Hepatocyte (in vitro differentiated cells): ENCODE measurements around the gene GALR2. TPM values are rescaled to one million over a fixed set of nuclear protein-coding genes. Genes with fewer than 3 reads are reported as not detected.
"Not testable (repeated sequence)": the region's sequence is repeated elsewhere in the genome, so short reads cannot be mapped to it uniquely, and the experiment has no call there.

Experiments used
- DNase-seq: peaks from one replicate; pipeline ENCODE4 v3.0.0-alpha.2; 2016; ENCODE audit warnings: low spot score
- H2AFZ ChIP-seq: fragments of 200-600 bp; sonication (generic); 2 replicates; pipeline ENCODE4 v1.6.0; 2016; ENCODE audit warnings: antibody characterized with exemption, mild to moderate bottlenecking
- H3K27ac ChIP-seq: fragments of 200-600 bp; sonication (generic); 2 replicates; pipeline ENCODE4 v1.5.1; 2016; ENCODE audit warnings: mild to moderate bottlenecking
- H3K27me3 ChIP-seq: fragments of 200-600 bp; sonication (generic); 2 replicates; pipeline ENCODE4 v1.6.1; 2016
- H3K36me3 ChIP-seq: fragments of 200-600 bp; sonication (generic); replicated peaks from 2 replicates; pipeline ENCODE4 v1.5.1; 2016; ENCODE audit warnings: low read depth; ENCODE audit not compliant: insufficient read depth
- H3K4me1 ChIP-seq: fragments of 200-600 bp; sonication (generic); 2 replicates; pipeline ENCODE4 v1.5.1; 2016; ENCODE audit warnings: mild to moderate bottlenecking, moderate library complexity; ENCODE audit not compliant: insufficient read depth
- H3K4me2 ChIP-seq: fragments of 200-600 bp; sonication (generic); 2 replicates; pipeline ENCODE4 v1.6.0; 2016
- H3K4me3 ChIP-seq: fragments of 200-600 bp; sonication (generic); 2 replicates; pipeline ENCODE4 v1.5.1; 2016; ENCODE audit warnings: mild to moderate bottlenecking
- H3K79me2 ChIP-seq: fragments of 200-600 bp; sonication (generic); 2 replicates; pipeline ENCODE4 v1.6.0; 2017; ENCODE audit warnings: mild to moderate bottlenecking
- H3K9me2 ChIP-seq: fragments of 200-600 bp; sonication (generic); replicated peaks from 2 replicates; pipeline ENCODE4 v1.6.0; 2017; ENCODE audit warnings: mild to moderate bottlenecking; ENCODE audit not compliant: insufficient read depth
- H3K9me3 ChIP-seq: fragments of 200-600 bp; sonication (generic); 2 replicates; pipeline ENCODE4 v1.5.1; 2016; ENCODE audit warnings: low read depth, mild to moderate bottlenecking
- H4K20me1 ChIP-seq: fragments of 200-600 bp; sonication (generic); 2 replicates; pipeline ENCODE4 v1.6.0; 2016; ENCODE audit warnings: mild to moderate bottlenecking; ENCODE audit not compliant: insufficient read depth, poor library complexity, severe bottlenecking
- CTCF ChIP-seq: fragments of 200-600 bp; sonication (generic); IDR thresholded peaks from 2 replicates; pipeline ENCODE4 v1.5.1; 2016; ENCODE audit warnings: antibody characterized with exemption, mild to moderate bottlenecking; ENCODE audit not compliant: poor library complexity
- EZH2 ChIP-seq: fragments of 200-600 bp; sonication (generic); IDR thresholded peaks from 2 replicates; pipeline ENCODE4 v1.6.1; 2016; ENCODE audit warnings: antibody characterized with exemption, mild to moderate bottlenecking, borderline replicate concordance
- EZH2phosphoT487 ChIP-seq: fragments of 200-600 bp; sonication (generic); IDR thresholded peaks from one replicate; pipeline ENCODE4 v1.6.1; 2018; ENCODE audit warnings: antibody characterized with exemption, mild to moderate bottlenecking, low read depth, moderate library complexity; ENCODE audit not compliant: unreplicated experiment, severe bottlenecking
- WGBS: methylation state at CpG from one replicate; pipeline ENCODE4 v1.1.6; 2016; ENCODE audit warnings: low lambda C conversion rate; ENCODE audit errors: missing lambda C conversion rate; 5-methylcytosine and 5-hydroxymethylcytosine counted together
- polyA plus RNA-seq: library from polyadenylated mRNA; unstranded; fragments of >200 nt; fragmentation: Nextera tagmentation; extraction: Ambion mirVana; gene quantifications from 2 replicates; pipeline ENCODE4 v1.2.1, GENCODE V29; 2016
- total RNA-seq: library from RNA; depleted of rRNA; stranded (reverse); fragments of >200 nt; gene quantifications from 2 replicates; pipeline ENCODE4 v1.2.3, GENCODE V29; 2014

GALR2 gene
- total and polyA plus RNA-seq, 2 experiments from 2014 or later: 0.24 TPM; not detected in 1

- peak overlapping the region; percentile 6 for H3K4me2 ChIP-seq
Observed at GRCh38 chr17:76053246-76054111, 21.1 kb upstream of the GALR2 start.

GRCh38 chr17:76054112-76054476 is 20.5 kb upstream of the GALR2 start:
- H3K27me3 ChIP-seq: no peaks in the 10 kb centered on the region
- H3K9me2 ChIP-seq: no peaks in the 10 kb centered on the region
- H3K36me3 ChIP-seq: no peaks in the 10 kb centered on the region
- DNase-seq: no peak
- WGBS: 93% methylated on average over 4 of the region's 4 CpGs
- no peak overlapping the region for H2AFZ ChIP-seq
- H3K4me2 ChIP-seq: peak overlapping the region; percentile 6
- peaks cover 16% of the 10 kb centered on the region for H3K79me2 ChIP-seq
- no peaks in the 10 kb centered on the region for H3K9me3 ChIP-seq
- TF ChIP-seq EZH2phosphoT487: no peak
- H4K20me1 ChIP-seq: no peaks in the 10 kb centered on the region
- H3K27ac ChIP-seq: peak overlapping the region; percentile 84
- H3K4me1 ChIP-seq: no peaks in the 10 kb centered on the region
- no peak overlapping the region for H3K4me3 ChIP-seq

More at GRCh38 chr17:76053246-76054111, 21.1 kb upstream of the GALR2 start:
- TF ChIP-seq EZH2phosphoT487: no peak
- TF ChIP-seq EZH2: no peak
- no peak for TF ChIP-seq CTCF
- Histone ChIP-seq H4K20me1 (no peaks in the 10 kb centered on the region), H3K9me3 (no peaks in the 10 kb centered on the region), H3K4me1 (no peaks in the 10 kb centered on the region), H2AFZ (no peak overlapping the region), H3K9me2 (no peaks in the 10 kb centered on the region), H3K27ac (peak overlapping the region; percentile 84), H3K79me2 (peaks cover 16% of the 10 kb centered on the region), H3K4me3 (no peak overlapping the region), H3K27me3 (no peaks in the 10 kb centered on the region), H3K36me3 (no peaks in the 10 kb centered on the region)
- peak; percentile 44 for DNase-seq
- 88% methylated on average over 17 of the region's 17 CpGs for WGBS

GRCh38 chr17:76056882-76057281 is 17.7 kb upstream of the GALR2 start:
- TF ChIP-seq EZH2 (no peak), CTCF (peak; percentile 9)
- 91% methylated on average over 3 of the region's 3 CpGs for WGBS
- Histone ChIP-seq H4K20me1 (no peaks in the 10 kb centered on the region), H3K36me3 (peaks cover 3% of the 10 kb centered on the region), H3K4me3 (no peak overlapping the region), H3K9me3 (no peaks in the 10 kb centered on the region), H3K4me1 (no peaks in the 10 kb centered on the region), H3K4me2 (no peak overlapping the region), H3K27me3 (no peaks in the 10 kb centered on the region), H3K9me2 (no peaks in the 10 kb centered on the region), H2AFZ (no peak overlapping the region), H3K79me2 (peaks cover 11% of the 10 kb centered on the region), H3K27ac (no peak overlapping the region)
- DNase-seq: no peak

GRCh38 chr17:76058264-76058663 is 16.3 kb upstream of the GALR2 start:
- H3K4me1 ChIP-seq, DNase-seq, H3K36me3 ChIP-seq, H3K79me2 ChIP-seq, H3K27me3 ChIP-seq, H3K4me3 ChIP-seq, H4K20me1 ChIP-seq, H3K4me2 ChIP-seq, H3K27ac ChIP-seq, H3K9me2 ChIP-seq, H3K9me3 ChIP-seq, H2AFZ ChIP-seq: not testable (repeated sequence)
- 80% methylated on average over 6 of the region's 6 CpGs for WGBS
